MCF 10A (cell line): ENCODE measurements around the gene SASH1. TPM values are rescaled to one million over a fixed set of nuclear protein-coding genes. Genes with fewer than 3 reads are reported as not detected.

Source experiments
- BruUV-seq: library from RNA; stranded (reverse); fragments of 400-500 nt; replicated peaks from 2 replicates; lab custom pipeline; 2021; lab: Mats Ljungman, UMichigan
- CTCF ChIA-PET: fragments of 300-600 bp; sonication (Branson Sonifier 250); formaldehyde crosslinking; extraction: SDS; loops from one replicate; lab custom pipeline; 2021; ENCODE audit warnings: antibody characterized with exemption, inconsistent platforms; lab: Yijun Ruan, JAX
- POLR2A ChIA-PET: fragments of 300-600, 350-650 bp; sonication (Branson Sonifier 250); formaldehyde crosslinking; extraction: SDS; loops from one replicate; lab custom pipeline; 2020; ENCODE audit warnings: antibody characterized with exemption, inconsistent platforms; lab: Yijun Ruan, JAX
- DNase-seq: peaks from one replicate; pipeline ENCODE4 v3.0.0-alpha.2; 2018; ENCODE audit not compliant: unreplicated experiment
- H3K27ac Mint-ChIP-seq: one replicate; pipeline ENCODE4 v1.8.0; 2022; ENCODE audit warnings: mild to moderate bottlenecking, low read depth, mixed read lengths; ENCODE audit not compliant: unreplicated experiment
- H3K27me3 Mint-ChIP-seq: one replicate; pipeline ENCODE4 v1.8.0; 2022; ENCODE audit warnings: mixed read lengths; ENCODE audit not compliant: insufficient read depth, unreplicated experiment
- H3K36me3 Mint-ChIP-seq: one replicate; pipeline ENCODE4 v1.8.0; 2022; ENCODE audit warnings: mild to moderate bottlenecking, moderate library complexity, mixed read lengths; ENCODE audit not compliant: insufficient read depth, unreplicated experiment
- H3K4me1 Mint-ChIP-seq: one replicate; pipeline ENCODE4 v1.8.0; 2022; ENCODE audit warnings: mixed read lengths; ENCODE audit not compliant: insufficient read depth, unreplicated experiment
- H3K4me3 Mint-ChIP-seq: one replicate; pipeline ENCODE4 v1.8.0; 2022; ENCODE audit warnings: mild to moderate bottlenecking, moderate library complexity, mixed read lengths; ENCODE audit not compliant: unreplicated experiment
- H3K9me3 Mint-ChIP-seq: one replicate; pipeline ENCODE4 v1.8.0; 2022; ENCODE audit warnings: mixed read lengths; ENCODE audit not compliant: unreplicated experiment
- intact Hi-C: fragments of 100-400 bp; cut with micrococcal nuclease; formaldehyde crosslinking; loops from 2 replicates; pipeline ENCODE4 v1.14.1; 2022
- total RNA-seq: library from RNA; stranded (reverse); gene quantifications from 2 replicates; pipeline ENCODE4 v1.2.3, GENCODE V29; 2022
- TF ChIP-seq, protein P1 (sequence below): fragments of 200-600 bp; IDR thresholded peaks from one replicate; pipeline ENCODE4 v1.8.0; 2022; ENCODE audit warnings: antibody characterized with exemption, mild to moderate bottlenecking; ENCODE audit not compliant: unreplicated experiment

Gene SASH1
- total RNA-seq, 1 experiment from 2014 or later = 18.4 TPM

- Mint-ChIP-seq H3K27me3 (no peaks in the 10 kb centered on the region), H3K27ac (no peak overlapping the region), H3K4me3 (no peak overlapping the region), H3K9me3 (no peaks in the 10 kb centered on the region), H3K4me1 (peaks cover 12% of the 10 kb centered on the region), H3K36me3 (peaks cover 17% of the 10 kb centered on the region)
- ChIA-PET CTCF (interaction anchor here (0.6 kb wide), 1 partner anchor 49 kb away, joined by 3 read pairs; no protein-coding TSS in a partner anchor), POLR2A (interaction anchor here (0.6 kb wide), 1 partner anchor 14 kb away, joined by 4 read pairs; no protein-coding TSS in a partner anchor)
- DNase-seq = no peak
- no TSS peak for BruUV-seq
- TF ChIP-seq, protein P1, sequence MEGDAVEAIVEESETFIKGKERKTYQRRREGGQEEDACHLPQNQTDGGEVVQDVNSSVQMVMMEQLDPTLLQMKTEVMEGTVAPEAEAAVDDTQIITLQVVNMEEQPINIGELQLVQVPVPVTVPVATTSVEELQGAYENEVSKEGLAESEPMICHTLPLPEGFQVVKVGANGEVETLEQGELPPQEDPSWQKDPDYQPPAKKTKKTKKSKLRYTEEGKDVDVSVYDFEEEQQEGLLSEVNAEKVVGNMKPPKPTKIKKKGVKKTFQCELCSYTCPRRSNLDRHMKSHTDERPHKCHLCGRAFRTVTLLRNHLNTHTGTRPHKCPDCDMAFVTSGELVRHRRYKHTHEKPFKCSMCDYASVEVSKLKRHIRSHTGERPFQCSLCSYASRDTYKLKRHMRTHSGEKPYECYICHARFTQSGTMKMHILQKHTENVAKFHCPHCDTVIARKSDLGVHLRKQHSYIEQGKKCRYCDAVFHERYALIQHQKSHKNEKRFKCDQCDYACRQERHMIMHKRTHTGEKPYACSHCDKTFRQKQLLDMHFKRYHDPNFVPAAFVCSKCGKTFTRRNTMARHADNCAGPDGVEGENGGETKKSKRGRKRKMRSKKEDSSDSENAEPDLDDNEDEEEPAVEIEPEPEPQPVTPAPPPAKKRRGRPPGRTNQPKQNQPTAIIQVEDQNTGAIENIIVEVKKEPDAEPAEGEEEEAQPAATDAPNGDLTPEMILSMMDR = no peak
- intact Hi-C loops = no loop called here
Observed at GRCh38 chr6:148392671-148393070, 50.0 kb downstream of the SASH1 start.

DNA sequence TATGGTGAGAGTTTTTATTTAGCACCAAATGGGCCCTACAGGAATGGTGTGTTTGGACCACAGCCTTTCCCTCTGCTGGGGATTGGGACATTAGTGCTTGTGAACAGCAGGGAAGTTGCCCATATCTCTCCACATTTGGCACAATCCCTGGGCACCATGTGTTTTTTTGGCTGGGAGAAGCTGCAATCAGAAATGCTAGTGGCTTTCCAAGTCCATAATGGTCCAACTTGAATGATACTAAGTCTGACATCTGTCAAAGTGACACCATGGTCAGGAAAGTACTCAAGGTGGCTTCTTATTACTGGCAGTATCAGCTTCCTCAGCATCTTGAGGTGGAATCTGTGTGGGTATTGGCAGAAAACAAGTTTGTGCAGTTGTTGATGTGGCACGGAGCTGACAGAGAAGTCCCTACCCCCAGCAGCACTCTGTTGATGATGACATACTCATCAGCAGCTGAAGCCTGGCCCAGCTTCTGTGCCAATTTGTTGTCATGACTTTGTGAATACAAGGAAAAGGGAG lies 53.0 kb downstream of the SASH1 start:
- BruUV-seq = no TSS peak
- TF ChIP-seq, protein P1 = no peak
- ChIA-PET CTCF (interaction anchor here (0.5 to 0.6 kb wide), 5 partner anchors 36 to 965 kb away, joined by 3 to 6 read pairs (median 4); no protein-coding TSS in a partner anchor), POLR2A (interaction anchor here (1.3 kb wide), 1 partner anchor 9 kb away, joined by 4 read pairs; no protein-coding TSS in a partner anchor)
- no peaks in the 10 kb centered on the region for H3K9me3 Mint-ChIP-seq
- H3K27me3 Mint-ChIP-seq = no peaks in the 10 kb centered on the region
- peaks cover 12% of the 10 kb centered on the region for H3K4me1 Mint-ChIP-seq
- DNase-seq = no peak
- intact Hi-C loops = no loop called here
- no peak overlapping the region for H3K27ac Mint-ChIP-seq
- H3K4me3 Mint-ChIP-seq = no peak overlapping the region
- H3K36me3 Mint-ChIP-seq = peaks cover 10% of the 10 kb centered on the region

- Mint-ChIP-seq H3K27ac (no peak overlapping the region), H3K36me3 (peaks cover 3% of the 10 kb centered on the region), H3K4me1 (peaks cover 12% of the 10 kb centered on the region), H3K9me3 (no peaks in the 10 kb centered on the region), H3K27me3 (no peaks in the 10 kb centered on the region), H3K4me3 (no peak overlapping the region)
- ChIA-PET CTCF (interaction anchor here (0.6 kb wide), 1 partner anchor 37 kb away, joined by 4 read pairs; no protein-coding TSS in a partner anchor), POLR2A (no interaction called here)
- TF ChIP-seq, protein P1 = no peak
- no peak for DNase-seq
- intact Hi-C loops = no loop called here
- no TSS peak for BruUV-seq
Observed at GRCh38 chr6:148396411-148396810, 53.8 kb downstream of the SASH1 start.

DNA sequence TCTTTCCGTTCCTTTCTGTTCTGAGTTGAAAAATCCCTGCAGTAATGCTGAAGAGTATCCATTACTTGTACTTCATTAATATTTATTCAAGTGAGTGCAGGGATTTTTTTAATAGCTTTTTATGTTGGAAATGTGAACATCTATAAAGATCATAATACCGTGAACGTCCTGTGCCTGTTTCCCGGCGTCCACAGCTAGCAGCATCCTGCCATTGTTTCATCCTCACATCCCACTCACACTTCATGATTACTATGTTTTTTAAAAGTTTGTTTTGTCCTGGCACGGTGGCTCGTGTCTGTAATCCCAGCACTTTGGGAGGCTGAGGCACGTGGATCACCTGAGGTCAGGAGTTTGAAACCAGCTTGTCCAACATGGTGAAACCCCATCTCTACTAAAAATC lies 54.3 kb downstream of the SASH1 start:
- no peak overlapping the region for H3K27ac Mint-ChIP-seq
- no TSS peak for BruUV-seq
- H3K9me3 Mint-ChIP-seq = no peaks in the 10 kb centered on the region

More for the DNA sequence above, 54.3 kb downstream of the SASH1 start:
- H3K4me3 Mint-ChIP-seq = no peak overlapping the region
- peaks cover 12% of the 10 kb centered on the region for H3K4me1 Mint-ChIP-seq
- TF ChIP-seq, protein P1 = no peak
- no peaks in the 10 kb centered on the region for H3K36me3 Mint-ChIP-seq
- intact Hi-C loops = no loop called here
- no peak for DNase-seq
- no peaks in the 10 kb centered on the region for H3K27me3 Mint-ChIP-seq
- ChIA-PET CTCF (interaction anchor here (0.8 kb wide), 1 partner anchor 217 kb away, joined by 4 read pairs; no protein-coding TSS in a partner anchor), POLR2A (no interaction called here)
